ENCODE measurements around the gene TMEM30A.

- TF ChIP-seq CTCF (IDR thresholded peaks at IDR 0.05), result no peak
- TF ChIP-seq POLR2A (IDR thresholded peaks at IDR 0.05), result no peak
These were observed 15.4 kb upstream of the TMEM30A start for GRCh38 chr6:75299801-75300530.

Measured in lower leg skin (tissue), 3 donors.